ENCODE results near the gene SLC16A13. TPM values are rescaled to one million over a fixed set of nuclear protein-coding genes. Genes with fewer than 3 reads are reported as not detected.
"Not testable (repeated sequence)": the region's sequence is repeated elsewhere in the genome, so short reads cannot be mapped to it uniquely, and the experiment has no call there.

SLC16A13 gene
- total RNA-seq, 1 experiment from 2014 or later, result 0.63 TPM

GRCh38 chr17:7029659-7030058, 6.2 kb upstream of the SLC16A13 start:
- no peak for DNase-seq (ENCODE audit: low read depth)

- DNase-seq (ENCODE audit: low read depth), result no peak
Observed at GRCh38 chr17:7034955-7035590, 742 bp upstream of the SLC16A13 start.

GRCh38 chr17:7038025-7038862, 2.4 kb downstream of the SLC16A13 start:
- DNase-seq (ENCODE audit: low read depth), result no peak

GRCh38 chr17:7039832-7040231, 4.0 kb downstream of the SLC16A13 start:
- DNase-seq (ENCODE audit: low read depth), result no peak

- no peak for DNase-seq (ENCODE audit: low read depth)
Observed at GRCh38 chr17:7041607-7042500, 6.0 kb downstream of the SLC16A13 start.

GRCh38 chr17:7042501-7043181, 6.8 kb downstream of the SLC16A13 start:
- DNase-seq (ENCODE audit: low read depth), result no peak

- no peak for DNase-seq (ENCODE audit: low read depth)
Observed at GRCh38 chr17:7043182-7043496, 7.3 kb downstream of the SLC16A13 start.

GRCh38 chr17:7043497-7044198, 7.8 kb downstream of the SLC16A13 start, which contains the start of gene SLC16A11:
Gene SLC16A11 (minus strand): TSS chr17:7044092. CDS start chr17:7043513, 579 bp downstream.
- DNase-seq (ENCODE audit: low read depth), result no peak

GRCh38 chr17:7045492-7046126, 9.8 kb downstream of the SLC16A13 start:
- DNase-seq (ENCODE audit: low read depth), result peak; percentile 70

- no peak for DNase-seq (ENCODE audit: low read depth)
Observed at GRCh38 chr17:7046127-7046724, 10.4 kb downstream of the SLC16A13 start.

- not testable (repeated sequence) for DNase-seq (ENCODE audit: low read depth)
Observed at GRCh38 chr17:7046725-7047397, 11.0 kb downstream of the SLC16A13 start.

GRCh38 chr17:7047566-7047965, 11.8 kb downstream of the SLC16A13 start:
- DNase-seq (ENCODE audit: low read depth), result no peak

GRCh38 chr17:7048968-7049367, 13.2 kb downstream of the SLC16A13 start:
- peak; percentile 50 for DNase-seq (ENCODE audit: low read depth)

- not testable (repeated sequence) for DNase-seq (ENCODE audit: low read depth)
Observed at GRCh38 chr17:7050583-7050982, 14.8 kb downstream of the SLC16A13 start.

GRCh38 chr17:7056386-7056785, 20.6 kb downstream of the SLC16A13 start:
- peak; percentile 82 for DNase-seq (ENCODE audit: low read depth)

- DNase-seq (ENCODE audit: low read depth), result peak; percentile 58
Observed at GRCh38 chr17:7058831-7059447, 23.1 kb downstream of the SLC16A13 start.

GRCh38 chr17:7060165-7060891, 24.5 kb downstream of the SLC16A13 start:
- peak; percentile 97 for DNase-seq (ENCODE audit: low read depth)

- DNase-seq (ENCODE audit: low read depth), result peak; percentile 60
Observed at GRCh38 chr17:7063518-7064094, 27.8 kb downstream of the SLC16A13 start.

Measured in LHCN-M2 (cell line).